Common myeloid progenitor, CD34-positive (primary cell): ENCODE data around the gene DNAI1.

Source experiments
- CTCF ChIA-PET: fragments of 350-600 bp; sonication (Branson Sonifier 250); formaldehyde crosslinking; loops from one replicate; lab custom pipeline; 2021; ENCODE audit warnings: antibody characterized with exemption; lab: Charles Lee
- POLR2A ChIA-PET: fragments of 350-600 bp; sonication (Branson Sonifier 250); formaldehyde crosslinking; loops from one replicate; lab custom pipeline; 2021; ENCODE audit warnings: antibody characterized with exemption; lab: Charles Lee
- DNase-seq, 3 donors: peaks; one replicate each; pipeline versions ENCODE4 v3.0.0 to v3.0.0-alpha.2; 2013
- H3K27ac ChIP-seq, 2 experiments: 1 replicate in 1 of 2; 2 replicates in 1 of 2; pipeline ENCODE4 v1.7.0; 2013; ENCODE audit warnings: inconsistent platforms in 2 of 2, low read length in 2 of 2, mild to moderate bottlenecking in 2 of 2, low read depth in 1 of 2, moderate library complexity in 1 of 2; ENCODE audit not compliant: severe bottlenecking in 2 of 2, insufficient read depth in 1 of 2, poor library complexity in 1 of 2
- H3K27me3 ChIP-seq, 5 experiments: replicated peaks in 2 of 5; 1 replicate in 3 of 5; 2 replicates in 2 of 5; pipeline versions ENCODE4 v1.6.1 to v1.7.0; 2013; ENCODE audit warnings: low read length in 4 of 5, mild to moderate bottlenecking in 2 of 5, moderate library complexity in 2 of 5, inconsistent platforms in 1 of 5; ENCODE audit not compliant: insufficient read depth in 5 of 5, control insufficient read depth in 4 of 5
- H3K36me3 ChIP-seq, 4 experiments: 1 replicate in 2 of 4; 2 replicates in 2 of 4; pipeline versions ENCODE4 v1.6.1 to v1.7.0; 2013; ENCODE audit warnings: low read length in 3 of 4, control low read depth in 1 of 4, mild to moderate bottlenecking in 1 of 4; ENCODE audit not compliant: control insufficient read depth in 4 of 4, insufficient read depth in 4 of 4
- H3K4me1 ChIP-seq, 4 experiments: 1 replicate in 3 of 4; 2 replicates in 1 of 4; pipeline versions ENCODE4 v1.6.1 to v1.7.1; 2013; ENCODE audit warnings: low read length in 3 of 4, mild to moderate bottlenecking in 3 of 4, control low read depth in 1 of 4, inconsistent platforms in 1 of 4, moderate library complexity in 1 of 4; ENCODE audit not compliant: control insufficient read depth in 4 of 4, insufficient read depth in 4 of 4; ENCODE audit errors: control extremely low read depth in 1 of 4
- H3K4me3 ChIP-seq, 7 experiments: 1 replicate in 4 of 7; 2 replicates in 3 of 7; pipeline versions ENCODE4 v1.5.1 to v1.7.0; 2013; ENCODE audit warnings: mild to moderate bottlenecking in 7 of 7, low read length in 6 of 7, moderate library complexity in 6 of 7, inconsistent platforms in 2 of 7, low read depth in 2 of 7, control low read depth in 1 of 7; ENCODE audit not compliant: insufficient read depth in 4 of 7, control insufficient read depth in 1 of 7; ENCODE audit errors: extremely low read depth in 1 of 7
- H3K9me3 ChIP-seq, 5 experiments: 1 replicate in 4 of 5; 2 replicates in 1 of 5; pipeline versions ENCODE4 v1.6.1 to v1.7.1; 2013; ENCODE audit warnings: low read length in 4 of 5, mild to moderate bottlenecking in 2 of 5, inconsistent platforms in 1 of 5, low read depth in 1 of 5, moderate library complexity in 1 of 5; ENCODE audit not compliant: control insufficient read depth in 4 of 5, insufficient read depth in 2 of 5; ENCODE audit errors: control extremely low read depth in 1 of 5
- WGBS: methylation state at CpG from one replicate; pipeline ENCODE4 v1.1.5; 2013; ENCODE audit not compliant: insufficient coverage; 5-methylcytosine and 5-hydroxymethylcytosine counted together

The DNAI1 gene

DNA sequence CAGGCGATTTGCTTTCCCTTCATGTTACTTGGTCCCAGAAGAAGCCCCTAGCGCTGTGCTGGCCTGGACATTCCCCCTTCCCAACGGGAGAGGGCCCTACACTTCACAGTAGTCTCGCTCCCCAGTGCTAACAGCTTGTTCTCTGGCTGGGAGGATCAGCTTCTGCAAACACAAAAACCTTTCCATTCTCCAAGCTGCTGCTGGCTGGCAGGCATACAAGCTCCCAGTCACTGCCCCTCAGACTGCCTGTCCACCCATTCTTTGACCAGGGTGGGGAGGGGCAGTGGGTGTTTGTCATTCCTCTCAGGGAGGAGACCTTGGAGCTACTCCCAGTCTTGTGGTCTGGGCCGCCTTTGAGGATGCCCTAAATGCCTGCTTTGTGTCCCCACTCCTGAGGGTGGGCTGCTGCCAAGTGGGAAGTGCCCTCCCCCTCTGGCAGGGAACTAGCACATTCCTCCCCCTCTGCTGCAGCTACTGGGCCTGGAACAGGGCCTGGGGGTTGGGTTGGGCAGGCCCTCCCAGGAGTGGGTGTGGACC is 43.4 kb downstream of the DNAI1 start:
- WGBS: 67% methylated on average over 3 of the region's 5 CpGs
- ChIA-PET POLR2A (no interaction called here), CTCF (interaction anchor here (0.6 to 5.0 kb wide), 23 partner anchors 9 to 674 kb away, joined by 3 to 60 read pairs (median 5); no protein-coding TSS in a partner anchor)
- Histone ChIP-seq H3K27ac (no peak overlapping the region), H3K36me3 (no peaks in the 10 kb centered on the region), H3K4me1 (no peaks in the 10 kb centered on the region), H3K27me3 (peaks cover 0 to 16% (median 0%) of the 10 kb centered on the region in 5 experiments), H3K9me3 (no peaks in the 10 kb centered on the region), H3K4me3 (no peak overlapping the region)
- DNase-seq: no peak

- H3K9me3 ChIP-seq: no peaks in the 10 kb centered on the region
- no peaks in the 10 kb centered on the region for H3K4me1 ChIP-seq
- no peak overlapping the region for H3K4me3 ChIP-seq
- H3K36me3 ChIP-seq: no peaks in the 10 kb centered on the region
- 87% methylated on average over 10 of the region's 10 CpGs for WGBS
- ChIA-PET CTCF (interaction anchor here (0.7 to 5.0 kb wide), 17 partner anchors 10 to 170 kb away, joined by 3 to 60 read pairs (median 10); no protein-coding TSS in a partner anchor), POLR2A (no interaction called here)
- peaks cover 0 to 16% (median 0%) of the 10 kb centered on the region in 5 experiments for H3K27me3 ChIP-seq
- no peak overlapping the region for H3K27ac ChIP-seq
- DNase-seq: no peak
Observed at GRCh38 chr9:34502471-34502870, 43.9 kb downstream of the DNAI1 start.

DNA sequence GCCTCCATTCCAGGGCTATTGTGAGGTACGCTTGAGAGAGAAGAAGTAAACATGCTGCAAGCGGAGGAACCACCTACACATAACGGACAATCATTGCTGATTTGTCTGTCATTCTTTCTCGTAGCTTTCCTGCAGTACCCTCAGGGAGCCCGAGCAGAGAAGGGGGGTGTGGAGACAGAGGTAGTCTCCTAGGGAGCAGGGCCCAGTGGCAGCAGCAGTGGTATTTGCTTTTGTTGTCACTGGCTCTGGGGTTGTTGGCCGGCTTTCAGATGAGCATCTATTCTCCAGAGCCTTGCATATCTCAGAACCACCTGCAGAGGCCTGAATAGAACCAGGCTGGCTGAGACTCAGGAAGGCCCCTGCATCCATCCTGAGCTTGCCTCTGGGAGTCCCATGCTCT is 44.3 kb downstream of the DNAI1 start:
- Histone ChIP-seq H3K9me3 (no peaks in the 10 kb centered on the region), H3K4me3 (no peak overlapping the region), H3K27me3 (peaks cover 0 to 16% (median 0%) of the 10 kb centered on the region in 5 experiments), H3K36me3 (no peaks in the 10 kb centered on the region), H3K4me1 (no peaks in the 10 kb centered on the region), H3K27ac (no peak overlapping the region)
- no peak for DNase-seq
- WGBS: 95% methylated on average over 5 of the region's 6 CpGs
- CTCF ChIA-PET: interaction anchor here (0.5 to 5.0 kb wide), 15 partner anchors 9 to 1230 kb away, joined by 3 to 60 read pairs (median 10); no protein-coding TSS in a partner anchor
- POLR2A ChIA-PET: no interaction called here

DNA sequence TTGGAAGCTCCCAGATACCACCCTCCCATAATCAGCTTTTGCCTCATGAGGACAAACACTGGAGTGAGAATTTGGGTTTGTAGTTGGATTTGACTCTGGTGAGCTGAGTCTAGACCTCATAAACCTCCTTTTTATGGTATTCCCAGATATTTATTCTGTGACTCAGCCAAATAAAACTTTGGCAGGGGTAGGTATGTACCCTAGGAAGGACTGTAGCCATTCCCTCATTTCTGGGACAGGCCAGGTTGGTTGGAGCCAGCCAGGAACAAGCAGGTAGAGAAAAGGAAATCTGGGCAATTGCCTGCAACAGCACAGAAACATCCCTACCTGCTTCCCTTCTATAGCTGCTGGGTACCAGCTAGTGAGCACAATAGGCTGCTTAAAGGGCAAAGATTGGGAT is 44.8 kb downstream of the DNAI1 start:
- CTCF ChIA-PET: interaction anchor here (0.5 to 5.0 kb wide), 13 partner anchors 11 to 1231 kb away, joined by 3 to 60 read pairs (median 14); no protein-coding TSS in a partner anchor

DNA sequence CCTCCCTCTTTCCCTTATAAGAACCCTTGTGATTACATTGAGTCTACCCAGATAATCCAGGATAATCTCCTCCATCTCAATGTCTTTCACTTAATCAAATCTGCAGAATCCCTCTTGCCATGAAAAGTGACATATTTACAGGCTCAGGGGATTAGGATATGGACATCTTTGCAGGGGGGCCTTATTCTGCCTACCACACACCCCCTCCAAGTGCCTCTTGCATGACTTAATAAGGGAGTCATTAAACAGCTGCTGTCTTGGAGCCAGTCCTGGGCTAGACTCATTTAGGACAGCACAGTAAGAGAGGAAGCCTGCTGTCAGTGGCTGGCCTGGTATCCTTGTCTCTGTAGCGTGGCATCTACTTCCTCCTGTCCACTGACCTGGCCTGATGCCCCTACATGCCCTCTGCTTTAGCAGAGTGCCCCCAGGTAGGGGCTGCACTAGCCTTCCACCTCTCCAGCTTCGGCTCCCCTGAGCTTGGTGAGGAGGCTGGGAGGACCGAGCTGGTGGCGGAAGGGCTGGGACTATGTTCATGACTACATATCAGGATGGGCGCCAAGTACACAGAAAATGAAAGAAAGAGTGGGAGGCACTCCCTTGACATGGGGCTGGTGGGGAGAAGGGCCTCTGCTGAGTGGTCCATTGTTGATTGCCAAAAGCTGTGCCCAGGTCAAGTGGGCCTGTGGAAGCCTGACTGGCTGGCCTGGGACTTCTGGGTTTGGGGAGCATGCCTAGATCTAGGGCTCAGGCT is 46.9 kb downstream of the DNAI1 start:
- CTCF ChIA-PET: interaction anchor here (0.7 to 2.4 kb wide), 3 partner anchors 67 to 74 kb away, joined by 3 to 6 read pairs (median 5); no protein-coding TSS in a partner anchor
- 96% methylated on average over 4 of the region's 5 CpGs for WGBS
- POLR2A ChIA-PET: interaction anchor here (0.7 kb wide), 1 partner anchor 117 kb away, joined by 3 read pairs; no protein-coding TSS in a partner anchor
- Histone ChIP-seq H3K9me3 (no peaks in the 10 kb centered on the region), H3K4me1 (no peaks in the 10 kb centered on the region), H3K36me3 (no peaks in the 10 kb centered on the region), H3K27ac (no peak overlapping the region), H3K27me3 (peaks cover 0 to 16% (median 0%) of the 10 kb centered on the region in 5 experiments), H3K4me3 (no peak overlapping the region)
- no peak for DNase-seq

More for the DNA sequence above, 44.8 kb downstream of the DNAI1 start:
- no peak overlapping the region for H3K27ac ChIP-seq
- POLR2A ChIA-PET: no interaction called here
- H3K4me3 ChIP-seq: no peak overlapping the region
- no peaks in the 10 kb centered on the region for H3K9me3 ChIP-seq
- H3K36me3 ChIP-seq: no peaks in the 10 kb centered on the region
- DNase-seq: no peak
- H3K27me3 ChIP-seq: peaks cover 0 to 16% (median 0%) of the 10 kb centered on the region in 5 experiments
- no peaks in the 10 kb centered on the region for H3K4me1 ChIP-seq

GRCh38 chr9:34506623-34507022 is 48.0 kb downstream of the DNAI1 start:
- CTCF ChIA-PET: interaction anchor here (0.7 to 2.4 kb wide), 5 partner anchors 9 to 75 kb away, joined by 3 to 6 read pairs (median 4); no protein-coding TSS in a partner anchor
- no peaks in the 10 kb centered on the region for H3K36me3 ChIP-seq
- POLR2A ChIA-PET: interaction anchor here (0.6 kb wide), 1 partner anchor 91 kb away, joined by 4 read pairs; no protein-coding TSS in a partner anchor
- peaks cover 0 to 19% (median 0%) of the 10 kb centered on the region in 5 experiments for H3K27me3 ChIP-seq
- no peaks in the 10 kb centered on the region for H3K4me1 ChIP-seq
- DNase-seq: no peak
- no peak overlapping the region for H3K4me3 ChIP-seq
- no peak overlapping the region for H3K27ac ChIP-seq
- H3K9me3 ChIP-seq: no peaks in the 10 kb centered on the region
- 100% methylated on average over 5 of the region's 7 CpGs for WGBS
